HG03060 (cell line): ENCODE measurements around the gene MPG.
"Not testable (repeated sequence)": the region's sequence is repeated elsewhere in the genome, so short reads cannot be mapped to it uniquely, and the experiment has no call there.

ENCODE experiments used
- ATAC-seq: cut with Tn5 transposase; IDR thresholded peaks from one replicate; pipeline ENCODE4 v1.9.1; 2021; ENCODE audit warnings: low read depth, moderate number of reproducible peaks; ENCODE audit not compliant: unreplicated experiment

The MPG gene

GRCh38 chr16:104928-105327 is 26.9 kb downstream of the MPG start:
- no peak for ATAC-seq

GRCh38 chr16:105521-105920 is 27.5 kb downstream of the MPG start:
- no peak for ATAC-seq

GRCh38 chr16:106623-107324 is 28.7 kb downstream of the MPG start:
- ATAC-seq = no peak

- no peak for ATAC-seq
Observed at GRCh38 chr16:112153-112840, 34.3 kb downstream of the MPG start.

DNA sequence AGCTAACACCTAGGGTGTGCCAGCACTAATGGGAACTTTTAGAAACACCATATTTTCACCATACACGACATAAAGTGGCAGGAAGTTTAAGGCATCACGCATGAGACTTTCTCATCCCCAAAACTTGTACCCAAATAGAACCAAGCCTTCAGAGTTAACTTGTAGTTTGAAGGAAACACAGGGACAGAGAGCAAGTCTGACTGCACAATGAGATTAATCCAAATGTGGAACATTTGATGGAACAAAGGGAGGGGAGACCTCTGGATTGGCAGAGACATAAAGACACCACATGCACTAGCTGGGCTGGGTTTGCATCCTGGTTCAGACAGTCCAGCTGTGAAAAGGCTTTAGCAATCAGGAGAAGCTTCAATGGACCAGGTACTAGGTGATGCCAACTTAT is 36.3 kb downstream of the MPG start:
- no peak for ATAC-seq

- no peak for ATAC-seq
Observed at GRCh38 chr16:116015-116414, 38.0 kb downstream of the MPG start.

DNA sequence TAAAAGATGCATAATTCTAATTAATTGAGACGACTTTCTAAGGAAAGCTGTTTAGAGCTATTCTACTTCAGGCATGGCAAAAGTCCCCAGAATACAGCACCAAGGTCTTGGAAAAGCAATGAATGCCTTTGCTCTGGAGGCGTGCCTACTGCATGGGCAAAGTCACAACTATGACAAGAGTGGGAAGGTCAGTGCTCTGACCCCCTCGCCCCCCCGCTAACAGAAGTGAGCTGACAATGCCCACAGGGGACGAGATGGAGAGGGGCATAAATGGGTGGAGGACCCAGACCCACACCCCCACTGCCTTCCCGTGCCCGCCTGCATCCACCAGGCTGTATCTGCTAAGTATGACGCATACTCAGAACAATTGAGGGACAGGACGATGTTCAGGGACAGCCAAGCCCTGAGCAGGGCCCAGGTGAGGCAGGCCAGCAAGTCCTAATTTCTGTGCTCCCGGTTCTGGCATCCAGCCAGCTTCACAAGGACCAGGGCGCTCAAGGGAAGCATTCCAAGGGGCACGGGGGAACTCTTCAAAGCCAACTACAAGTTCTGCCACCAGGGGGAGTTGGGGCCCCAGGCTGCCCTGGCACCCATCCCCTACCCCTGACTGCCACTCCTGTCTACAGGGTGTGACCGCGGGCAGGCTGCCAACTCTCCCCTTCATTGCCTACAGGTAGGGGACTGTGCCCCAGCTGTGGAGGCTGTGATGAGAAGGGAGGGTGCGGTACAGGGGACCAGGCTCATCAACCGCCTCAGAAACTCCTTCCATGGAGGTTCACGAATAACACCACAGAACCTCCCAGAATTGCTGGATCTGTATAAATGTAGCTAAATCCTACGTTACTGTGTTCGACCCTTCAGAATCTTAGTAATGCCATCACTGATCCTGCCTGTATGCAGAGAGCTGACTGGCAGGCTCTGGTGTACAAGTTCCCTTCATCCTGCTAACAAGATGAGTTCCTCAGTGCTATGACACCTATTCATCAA is 39.6 kb downstream of the MPG start:
- ATAC-seq = no peak

DNA sequence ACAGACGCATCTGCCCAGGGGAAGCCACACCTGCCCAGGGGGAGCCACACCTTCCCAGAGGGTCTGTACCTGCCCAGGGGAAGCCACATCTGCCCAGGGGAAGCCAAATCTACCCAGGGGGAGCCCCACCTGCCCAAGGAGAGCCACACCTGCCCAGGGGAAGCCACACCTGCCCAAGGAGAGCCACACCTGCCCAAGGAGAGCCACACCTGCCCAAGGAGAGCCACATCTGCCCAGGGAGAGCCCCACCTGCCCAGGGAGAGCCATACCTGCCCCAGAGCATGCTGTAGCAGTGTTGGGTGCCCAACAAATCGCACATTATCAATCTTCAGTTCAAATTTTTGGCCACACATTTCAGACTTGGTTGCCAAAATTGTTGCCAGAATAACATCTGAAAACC is 40.8 kb downstream of the MPG start:
- no peak for ATAC-seq

DNA sequence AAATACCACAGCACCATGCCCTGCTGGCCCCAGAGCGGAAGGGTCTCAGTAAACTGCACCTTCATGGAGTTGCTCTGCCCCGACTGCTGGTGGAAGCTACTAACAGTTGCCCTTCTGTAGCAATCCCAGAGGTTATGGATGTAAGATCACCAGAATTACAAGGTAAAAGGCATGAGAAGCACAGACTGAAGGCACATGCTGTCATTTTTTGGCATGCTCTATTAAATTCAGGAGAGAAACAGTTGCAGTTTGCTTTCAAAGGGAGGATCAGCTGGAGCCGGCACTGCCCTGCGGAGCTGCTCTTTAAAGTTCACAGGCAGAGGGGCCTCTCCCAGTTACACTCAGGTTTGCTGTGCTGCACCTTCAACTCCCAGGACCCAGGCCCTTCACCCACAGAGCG is 41.3 kb downstream of the MPG start:
- ATAC-seq = no peak

- no peak for ATAC-seq
Observed at GRCh38 chr16:119835-120491, 41.9 kb downstream of the MPG start.

DNA sequence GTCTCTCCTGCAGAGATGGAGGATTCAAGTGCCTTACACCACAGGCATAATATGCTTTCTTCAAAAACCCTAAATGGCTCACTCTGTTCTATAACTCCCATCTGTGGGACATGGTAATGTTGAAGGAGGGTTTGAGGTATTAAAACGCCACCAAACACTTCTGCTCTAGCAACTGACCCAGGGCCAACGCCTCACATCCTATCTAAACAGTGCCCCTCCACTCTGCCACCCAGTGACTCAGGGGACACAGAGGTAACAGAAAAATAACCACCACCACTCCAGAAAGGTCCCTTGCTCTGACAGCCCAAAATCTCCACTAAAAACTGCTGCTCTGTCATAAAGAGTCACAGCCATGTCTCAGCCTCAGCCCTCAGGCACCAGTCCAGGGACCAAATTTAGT is 42.7 kb downstream of the MPG start:
- ATAC-seq = no peak

DNA sequence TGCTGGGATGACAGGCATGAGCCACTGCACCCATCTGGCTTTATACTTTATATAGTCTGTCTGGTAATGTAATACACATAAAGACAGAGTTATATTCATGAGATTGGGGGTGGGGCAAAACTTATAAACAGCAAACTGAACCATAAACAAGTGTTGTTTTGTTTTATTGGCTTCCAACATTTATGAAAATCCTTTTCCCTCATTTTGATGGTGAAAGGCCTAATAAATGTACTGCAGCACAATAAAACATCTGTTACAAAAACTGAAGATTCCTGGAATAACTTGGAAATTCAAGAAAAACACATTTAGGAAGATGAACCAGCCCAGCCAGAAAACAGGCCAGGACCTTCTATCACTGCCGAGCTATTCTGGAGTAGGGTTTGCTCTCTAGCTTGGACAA is 44.3 kb downstream of the MPG start:
- no peak for ATAC-seq

DNA sequence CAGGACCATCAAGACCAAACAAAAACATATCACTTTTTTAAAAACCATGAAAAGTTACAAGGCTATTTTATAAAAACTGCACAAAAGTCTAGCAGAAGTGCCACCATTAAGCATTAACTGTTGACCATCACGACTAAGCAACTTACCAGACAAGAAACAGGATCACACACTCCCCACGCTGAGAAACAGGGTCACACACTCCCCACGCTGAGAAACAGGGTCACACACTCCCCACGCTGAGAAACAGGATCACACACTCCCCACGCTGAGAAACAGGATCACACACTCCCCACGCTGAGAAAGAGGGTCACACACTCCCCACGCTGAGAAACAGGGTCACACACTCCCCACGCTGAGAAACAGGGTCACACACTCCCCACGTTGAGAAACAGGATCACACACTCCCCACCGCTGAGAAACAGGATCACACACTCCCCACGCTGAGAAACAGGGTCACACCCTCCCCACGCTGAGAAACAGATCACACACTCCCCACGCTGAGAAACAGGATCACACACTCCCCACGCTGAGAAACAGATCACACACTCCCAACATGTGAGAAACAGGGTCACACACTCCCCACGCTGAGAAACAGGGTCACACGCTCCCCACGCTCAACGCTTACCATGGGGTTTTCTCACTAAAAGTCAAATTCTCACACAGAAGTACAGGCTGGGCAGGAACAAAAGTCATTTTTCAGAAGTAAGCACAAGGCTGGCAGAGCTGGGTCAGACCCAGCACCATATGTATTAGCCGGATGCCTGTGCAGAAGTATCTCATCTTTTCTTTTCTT is 45.7 kb downstream of the MPG start:
- not testable (repeated sequence) for ATAC-seq

DNA sequence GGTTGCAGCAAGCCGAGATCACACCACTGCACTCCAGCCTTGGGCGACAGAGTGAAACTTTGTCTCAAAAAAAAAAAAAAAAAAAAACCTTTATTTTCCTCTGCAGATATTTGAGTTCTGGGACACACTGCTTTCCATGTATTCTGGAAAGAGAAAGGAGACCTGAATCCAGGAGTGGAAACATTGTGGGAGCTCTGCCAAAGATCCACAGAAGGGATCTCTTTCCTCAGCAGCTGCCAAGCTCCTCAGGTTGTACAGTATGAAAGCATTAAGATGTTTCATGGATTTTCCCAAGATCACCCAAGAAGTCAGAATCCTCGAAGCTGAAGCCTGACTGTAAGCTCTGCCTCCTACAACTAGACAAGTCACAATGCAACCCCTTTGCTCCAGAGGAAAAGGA is 47.0 kb downstream of the MPG start:
- ATAC-seq = no peak

DNA sequence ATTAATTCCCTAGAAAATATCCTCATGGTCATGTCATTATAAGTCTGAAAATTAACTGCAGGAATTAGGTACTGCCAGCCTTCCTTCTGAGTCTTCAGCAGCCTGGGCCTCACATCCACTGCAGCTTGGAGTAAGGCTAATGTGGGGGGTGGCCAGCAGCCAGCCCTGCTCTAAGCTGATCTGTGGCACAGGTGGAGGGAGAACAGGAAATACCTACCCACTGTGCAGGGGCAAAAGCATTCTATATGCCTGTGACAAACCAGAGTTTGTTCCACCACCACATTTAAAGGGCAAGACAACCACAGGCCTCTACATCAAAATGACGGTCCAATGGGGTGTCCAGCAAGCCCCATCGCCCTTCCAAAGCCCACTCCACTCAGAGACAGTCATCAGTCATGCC is 51.0 kb downstream of the MPG start:
- no peak for ATAC-seq

GRCh38 chr16:130533-131173 is 52.6 kb downstream of the MPG start:
- ATAC-seq = no peak

- ATAC-seq = no peak
Observed at GRCh38 chr16:132120-132519, 54.1 kb downstream of the MPG start.

DNA sequence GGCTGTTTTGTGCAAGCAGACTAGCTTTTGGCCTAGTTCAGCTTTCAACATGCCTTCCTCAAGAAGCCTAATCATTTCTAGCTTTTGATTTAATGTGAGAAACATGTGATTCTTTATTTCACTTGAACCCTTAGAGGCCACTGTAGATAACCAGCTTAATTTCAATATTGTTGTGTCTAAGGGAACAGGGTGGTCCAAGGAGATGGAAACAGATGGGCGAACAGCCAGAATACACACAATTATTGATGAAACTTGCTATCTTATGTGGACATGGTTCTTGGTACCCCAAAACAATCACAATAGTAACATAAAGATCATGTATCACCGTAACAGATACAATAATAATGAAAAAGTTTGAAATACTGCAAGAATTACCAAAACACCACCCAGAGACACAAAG is 55.7 kb downstream of the MPG start:
- ATAC-seq = no peak
